ENCODE results near the gene ANAPC15. TPM values are rescaled to one million over a fixed set of nuclear protein-coding genes. Genes with fewer than 3 reads are reported as not detected.

Gene ANAPC15
- total and polyA plus RNA-seq, 9 of the 15 experiments (the other 6 are each of a cell fraction or from before 2014, with no cell fraction given): 53.0 to 254 (median 75.7) TPM

GRCh38 chr11:72102631-72102945, 9.9 kb downstream of the ANAPC15 start (continued):
- TF ChIP-seq FOXA3 (CRISPR knock-in tag; conservative IDR thresholded peaks at IDR 0.05 in 1 of 2, IDR thresholded peaks at IDR 0.05 in 1 of 2) (no peak), HDAC2 (IDR thresholded peaks at IDR 0.05) (peak; percentile 54; the same call in 1 of the 2 replicates), TEAD1 (CRISPR knock-in tag; IDR thresholded peaks at IDR 0.05) (no peak), RFX7 (CRISPR knock-in tag; IDR thresholded peaks at IDR 0.05) (no peak), ID3 (CRISPR knock-in tag; IDR thresholded peaks at IDR 0.05) (no peak), ID3 (tag; IDR thresholded peaks at IDR 0.05) (0 out of 2 replicates have a peak, but pooled peaks have one; percentile 25), ZNF696 (CRISPR knock-in tag; conservative IDR thresholded peaks at IDR 0.05) (no peak), CHD1 (IDR thresholded peaks at IDR 0.05; ENCODE audit: low read length) (peak; percentile 78), TOE1 (IDR thresholded peaks at IDR 0.05; ENCODE audit: borderline replicate concordance) (no peak), TOE1 (CRISPR knock-in tag; IDR thresholded peaks at IDR 0.05; ENCODE audit: borderline replicate concordance, low read depth) (no peak), ZNF354B (CRISPR knock-in tag; IDR thresholded peaks at IDR 0.05) (no peak), SRSF7 (optimal IDR thresholded peaks at IDR 0.05; ENCODE audit: low read depth, low read length) (no peak), ZNF197 (CRISPR knock-in tag; IDR thresholded peaks at IDR 0.05; ENCODE audit: low read depth) (no peak)
- TF ChIP-seq, protein P1, sequence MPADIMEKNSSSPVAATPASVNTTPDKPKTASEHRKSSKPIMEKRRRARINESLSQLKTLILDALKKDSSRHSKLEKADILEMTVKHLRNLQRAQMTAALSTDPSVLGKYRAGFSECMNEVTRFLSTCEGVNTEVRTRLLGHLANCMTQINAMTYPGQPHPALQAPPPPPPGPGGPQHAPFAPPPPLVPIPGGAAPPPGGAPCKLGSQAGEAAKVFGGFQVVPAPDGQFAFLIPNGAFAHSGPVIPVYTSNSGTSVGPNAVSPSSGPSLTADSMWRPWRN (IDR thresholded peaks at IDR 0.05; ENCODE audit: low read depth): no peak
- TF ChIP-seq, protein P2, sequence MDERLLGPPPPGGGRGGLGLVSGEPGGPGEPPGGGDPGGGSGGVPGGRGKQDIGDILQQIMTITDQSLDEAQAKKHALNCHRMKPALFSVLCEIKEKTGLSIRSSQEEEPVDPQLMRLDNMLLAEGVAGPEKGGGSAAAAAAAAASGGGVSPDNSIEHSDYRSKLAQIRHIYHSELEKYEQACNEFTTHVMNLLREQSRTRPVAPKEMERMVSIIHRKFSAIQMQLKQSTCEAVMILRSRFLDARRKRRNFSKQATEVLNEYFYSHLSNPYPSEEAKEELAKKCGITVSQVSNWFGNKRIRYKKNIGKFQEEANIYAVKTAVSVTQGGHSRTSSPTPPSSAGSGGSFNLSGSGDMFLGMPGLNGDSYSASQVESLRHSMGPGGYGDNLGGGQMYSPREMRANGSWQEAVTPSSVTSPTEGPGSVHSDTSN (CRISPR knock-in tag; IDR thresholded peaks at IDR 0.05; ENCODE audit: low read depth): no peak
- TF ChIP-seq, protein P2 (tag; conservative IDR thresholded peaks at IDR 0.05; ENCODE audit: low read depth): no peak
